Neural cell (in vitro differentiated cells): ENCODE data around the gene PDZRN3.

ENCODE experiments used
- CTCF ChIP-seq: fragments of 450-650 bp; IDR thresholded peaks from 2 replicates; pipeline ENCODE4 v1.5.1; 2014; ENCODE audit warnings: antibody characterized with exemption, mild to moderate bottlenecking, moderate library complexity; ENCODE audit not compliant: poor library complexity, severe bottlenecking
- EZH2 ChIP-seq: fragments of 200-600, 300-800 bp; shearing (Covaris generic), sonication (generic); IDR thresholded peaks from 2 replicates; pipeline ENCODE4 v1.6.1; 2014; ENCODE audit warnings: antibody characterized with exemption, low read length, borderline replicate concordance, mild to moderate bottlenecking; ENCODE audit not compliant: insufficient read depth, poor library complexity, severe bottlenecking
- MXI1 ChIP-seq: fragments of 450-650 bp; conservative IDR thresholded peaks from 2 replicates; pipeline ENCODE4 v1.6.1; 2014; ENCODE audit warnings: antibody characterized with exemption, mild to moderate bottlenecking; ENCODE audit not compliant: poor library complexity, severe bottlenecking
- POLR2AphosphoS5 ChIP-seq: IDR thresholded peaks from 2 replicates; pipeline ENCODE4 v1.6.1; 2012
- RAD21 ChIP-seq: fragments of 450-650 bp; conservative IDR thresholded peaks from 2 replicates; pipeline ENCODE4 v1.6.1; 2014; ENCODE audit warnings: antibody characterized with exemption, mild to moderate bottlenecking, moderate library complexity
- TAF1 ChIP-seq: IDR thresholded peaks from 2 replicates; pipeline ENCODE4 v1.6.1; 2012; ENCODE audit warnings: low read depth
- TF ChIP-seq, protein P1 (sequence below): IDR thresholded peaks from 2 replicates; pipeline ENCODE4 v1.6.1; 2012; ENCODE audit warnings: borderline replicate concordance

- TF ChIP-seq EZH2 (no peak), TAF1 (no peak), POLR2AphosphoS5 (no peak), CTCF (no peak), MXI1 (no peak), RAD21 (no peak)
- TF ChIP-seq, protein P1, sequence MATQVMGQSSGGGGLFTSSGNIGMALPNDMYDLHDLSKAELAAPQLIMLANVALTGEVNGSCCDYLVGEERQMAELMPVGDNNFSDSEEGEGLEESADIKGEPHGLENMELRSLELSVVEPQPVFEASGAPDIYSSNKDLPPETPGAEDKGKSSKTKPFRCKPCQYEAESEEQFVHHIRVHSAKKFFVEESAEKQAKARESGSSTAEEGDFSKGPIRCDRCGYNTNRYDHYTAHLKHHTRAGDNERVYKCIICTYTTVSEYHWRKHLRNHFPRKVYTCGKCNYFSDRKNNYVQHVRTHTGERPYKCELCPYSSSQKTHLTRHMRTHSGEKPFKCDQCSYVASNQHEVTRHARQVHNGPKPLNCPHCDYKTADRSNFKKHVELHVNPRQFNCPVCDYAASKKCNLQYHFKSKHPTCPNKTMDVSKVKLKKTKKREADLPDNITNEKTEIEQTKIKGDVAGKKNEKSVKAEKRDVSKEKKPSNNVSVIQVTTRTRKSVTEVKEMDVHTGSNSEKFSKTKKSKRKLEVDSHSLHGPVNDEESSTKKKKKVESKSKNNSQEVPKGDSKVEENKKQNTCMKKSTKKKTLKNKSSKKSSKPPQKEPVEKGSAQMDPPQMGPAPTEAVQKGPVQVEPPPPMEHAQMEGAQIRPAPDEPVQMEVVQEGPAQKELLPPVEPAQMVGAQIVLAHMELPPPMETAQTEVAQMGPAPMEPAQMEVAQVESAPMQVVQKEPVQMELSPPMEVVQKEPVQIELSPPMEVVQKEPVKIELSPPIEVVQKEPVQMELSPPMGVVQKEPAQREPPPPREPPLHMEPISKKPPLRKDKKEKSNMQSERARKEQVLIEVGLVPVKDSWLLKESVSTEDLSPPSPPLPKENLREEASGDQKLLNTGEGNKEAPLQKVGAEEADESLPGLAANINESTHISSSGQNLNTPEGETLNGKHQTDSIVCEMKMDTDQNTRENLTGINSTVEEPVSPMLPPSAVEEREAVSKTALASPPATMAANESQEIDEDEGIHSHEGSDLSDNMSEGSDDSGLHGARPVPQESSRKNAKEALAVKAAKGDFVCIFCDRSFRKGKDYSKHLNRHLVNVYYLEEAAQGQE = no peak
Observed at GRCh38 chr3:73433079-73433478, 191.7 kb downstream of the PDZRN3 start.
